Airway epithelial cell (primary cell): ENCODE measurements around the gene ANXA9. TPM values are rescaled to one million over a fixed set of nuclear protein-coding genes. Genes with fewer than 3 reads are reported as not detected.

Experiments
- total RNA-seq: library from RNA; depleted of rRNA; stranded (reverse); fragments of >200 nt; gene quantifications from 2 replicates; pipeline ENCODE4 v1.2.3, GENCODE V29; 2015

The ANXA9 gene, protein sequence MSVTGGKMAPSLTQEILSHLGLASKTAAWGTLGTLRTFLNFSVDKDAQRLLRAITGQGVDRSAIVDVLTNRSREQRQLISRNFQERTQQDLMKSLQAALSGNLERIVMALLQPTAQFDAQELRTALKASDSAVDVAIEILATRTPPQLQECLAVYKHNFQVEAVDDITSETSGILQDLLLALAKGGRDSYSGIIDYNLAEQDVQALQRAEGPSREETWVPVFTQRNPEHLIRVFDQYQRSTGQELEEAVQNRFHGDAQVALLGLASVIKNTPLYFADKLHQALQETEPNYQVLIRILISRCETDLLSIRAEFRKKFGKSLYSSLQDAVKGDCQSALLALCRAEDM
- total RNA-seq: 1.1 and 1.4 TPM in 2 replicates

DNA sequence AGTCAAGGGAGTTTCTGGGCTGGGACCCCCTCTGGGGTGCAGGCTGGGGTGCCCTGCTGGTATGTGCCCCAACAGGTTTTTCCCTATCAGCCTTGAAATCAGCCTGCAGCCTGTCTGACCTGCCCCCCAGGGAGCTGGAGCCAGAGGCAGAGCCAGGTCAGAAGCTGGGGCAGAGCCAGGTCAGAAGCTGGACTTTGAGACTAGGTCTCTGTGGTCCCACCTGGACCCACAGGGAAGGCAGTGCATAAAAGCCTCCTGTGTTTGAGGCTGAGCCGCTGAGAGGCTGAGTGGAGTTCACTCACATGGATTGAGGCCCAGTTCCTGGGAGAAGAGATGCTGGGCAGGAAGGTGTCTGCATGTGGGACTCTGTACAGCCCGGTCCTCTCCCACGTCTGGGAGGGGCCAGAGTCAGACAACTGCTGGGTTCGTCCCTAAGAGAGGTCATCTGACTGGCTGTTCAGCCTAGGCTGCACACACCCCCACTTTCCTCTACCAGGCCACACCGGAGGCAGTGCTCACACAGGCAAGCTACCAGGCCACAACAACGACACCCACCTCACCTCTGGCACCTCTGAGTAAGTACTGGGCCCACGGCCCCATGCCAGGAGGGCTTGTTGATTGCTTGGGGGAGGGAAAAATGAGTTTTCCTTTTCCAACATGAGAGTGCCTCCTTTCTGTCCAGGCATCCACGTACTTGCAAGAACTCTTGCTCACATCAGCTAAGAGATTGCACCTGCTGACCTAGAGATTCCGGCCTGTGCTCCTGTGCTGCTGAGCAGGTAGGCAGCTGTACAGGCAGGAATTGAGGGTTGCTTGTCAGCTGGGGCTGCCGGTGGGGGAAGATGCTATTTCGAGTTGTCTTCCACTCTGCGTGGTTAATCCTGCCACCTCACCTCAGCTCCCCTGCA lies at the start of gene ANXA9:
TSS of gene ANXA9 (plus strand) at position 488 of the 908 bp plus-strand sequence. CDS start 814 bp downstream, outside the sequence.

DNA sequence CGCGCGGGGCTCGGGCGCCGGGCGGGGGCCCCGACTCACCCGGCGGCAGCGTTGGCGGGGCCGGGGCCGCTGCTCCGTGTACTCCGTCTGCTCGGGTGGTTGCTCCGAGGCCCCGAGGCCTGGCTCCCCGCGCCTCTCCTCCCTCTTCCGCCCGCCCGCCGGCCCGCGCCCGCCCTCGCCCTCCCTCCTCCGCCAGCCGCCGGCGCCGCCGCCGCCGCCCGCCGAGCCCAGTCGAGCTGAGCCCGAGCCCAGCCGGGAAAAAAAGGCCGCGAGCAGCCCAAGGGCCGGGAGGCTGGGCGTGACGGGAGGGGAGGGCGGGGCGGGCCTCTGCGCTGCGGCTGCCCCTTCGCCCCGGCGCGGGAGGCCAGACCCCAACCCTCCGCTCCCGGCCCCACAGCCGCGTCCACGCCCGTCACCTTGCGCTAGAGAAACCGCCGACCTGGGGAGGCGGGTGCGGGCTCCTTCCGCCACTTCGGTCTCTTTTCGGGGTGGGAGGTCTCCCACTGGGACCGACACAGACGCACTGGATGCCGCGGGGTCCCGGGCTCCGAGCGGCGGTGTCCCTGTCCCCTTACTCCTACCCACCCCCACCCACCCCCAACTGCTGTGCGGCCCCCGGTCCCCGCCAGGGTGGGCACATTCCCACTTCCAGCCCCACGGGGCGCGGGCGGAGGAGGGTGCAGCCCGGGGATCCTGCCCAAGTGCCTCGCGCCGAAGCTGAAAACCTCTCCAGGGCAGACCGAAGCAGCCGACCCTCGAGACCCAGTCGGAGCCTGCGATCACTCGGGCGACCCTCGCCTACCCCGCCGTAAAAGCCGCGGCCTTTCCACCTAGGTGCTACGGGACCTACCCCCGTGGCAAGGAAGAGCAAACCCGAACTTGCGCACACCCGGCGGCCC lies 7.3 kb upstream of the ANXA9 start, which contains the start of gene CERS2:
TSS of gene CERS2 (minus strand) at position 256 of the 899 bp plus-strand sequence. CDS start 5,745 bp downstream, outside the sequence.

DNA sequence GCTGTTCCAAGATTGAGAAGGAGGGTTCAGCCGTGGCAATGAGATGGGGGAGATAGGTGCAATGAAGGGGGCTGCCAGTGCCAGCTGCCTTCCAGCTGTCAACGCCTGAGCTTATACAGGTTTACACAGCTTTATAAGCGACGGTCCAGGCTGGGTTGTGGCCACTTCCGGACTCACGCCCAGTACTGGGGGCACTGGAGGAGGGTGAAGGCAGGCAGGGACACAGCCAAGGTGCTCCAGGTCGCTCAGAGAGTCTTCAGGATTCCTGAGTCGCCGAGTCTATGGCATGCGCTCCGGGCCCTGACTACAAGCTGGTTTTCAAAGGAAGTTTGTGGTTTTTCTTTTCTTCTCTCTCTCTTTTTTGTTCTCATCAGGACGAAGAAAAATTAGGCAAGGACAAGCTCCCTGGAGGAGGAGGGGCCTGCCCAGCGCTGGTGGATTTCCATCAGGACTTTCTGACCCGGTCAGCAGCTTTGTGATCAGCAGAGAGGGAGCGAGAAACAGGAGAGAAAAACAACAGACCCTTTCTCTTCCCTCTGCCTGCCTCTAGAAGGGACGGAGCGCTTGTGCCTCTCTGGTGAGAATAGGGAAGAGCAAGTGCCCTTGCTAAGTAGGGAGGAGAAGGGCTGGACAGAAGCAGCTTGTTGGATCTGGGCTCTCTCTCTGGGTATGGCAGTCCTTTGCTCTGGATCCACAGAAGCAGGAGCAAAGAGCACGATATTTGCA lies 24.4 kb downstream of the ANXA9 start, which contains the start of gene MINDY1:
TSS of gene MINDY1 (minus strand) at position 576 of the 726 bp plus-strand sequence. CDS start 4,285 bp downstream, outside the sequence.

DNA sequence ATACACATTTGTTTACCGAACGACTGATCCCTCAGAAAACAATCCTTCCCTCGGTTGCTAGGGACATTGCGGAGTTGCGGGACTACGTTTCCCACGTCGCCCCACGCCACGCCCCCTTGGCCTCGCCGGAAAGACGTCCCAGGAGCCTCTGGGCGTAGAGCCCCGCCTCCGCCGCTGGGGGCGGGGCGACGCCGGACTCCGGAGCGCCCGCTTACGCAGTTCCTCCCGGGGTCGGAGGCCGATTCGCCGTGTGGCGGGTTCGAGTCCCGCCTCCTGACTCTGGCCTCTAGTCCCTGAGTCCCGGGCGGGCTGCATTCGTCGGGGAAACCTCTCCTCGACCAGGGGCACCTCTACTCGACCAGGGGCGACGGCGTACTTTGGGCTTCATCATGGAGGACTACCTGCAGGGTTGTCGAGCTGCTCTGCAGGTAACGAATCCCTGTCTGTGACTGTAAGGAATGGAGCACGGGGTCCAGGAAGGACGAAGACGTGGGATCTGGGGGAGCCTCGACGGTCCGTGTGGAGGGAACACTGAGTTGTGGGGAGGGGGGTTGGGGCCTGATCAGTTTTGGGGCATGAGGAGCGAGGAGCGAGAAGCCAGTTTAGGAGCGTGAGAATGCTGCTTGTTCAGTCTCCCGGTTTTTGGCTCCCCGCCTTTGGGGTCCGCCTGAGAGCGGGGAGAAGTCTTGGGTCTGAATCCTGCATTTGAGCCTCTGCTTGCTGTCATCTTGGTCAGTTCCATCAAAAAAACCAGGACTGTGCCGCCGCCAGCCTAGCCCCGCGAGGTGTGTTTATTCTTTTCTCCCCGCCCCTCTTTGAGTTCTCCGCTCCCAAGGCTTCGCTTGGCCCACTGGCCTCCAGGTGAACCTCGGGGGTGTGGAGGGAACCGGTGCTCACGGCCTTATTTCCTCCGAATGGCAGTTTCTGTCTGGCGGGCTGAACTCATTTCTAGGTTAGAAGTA lies 26.4 kb downstream of the ANXA9 start, which contains the start of gene PRUNE1:
TSS of gene PRUNE1 (plus strand) at position 206 of the 962 bp plus-strand sequence. CDS start at position 390, 184 bp downstream.

DNA sequence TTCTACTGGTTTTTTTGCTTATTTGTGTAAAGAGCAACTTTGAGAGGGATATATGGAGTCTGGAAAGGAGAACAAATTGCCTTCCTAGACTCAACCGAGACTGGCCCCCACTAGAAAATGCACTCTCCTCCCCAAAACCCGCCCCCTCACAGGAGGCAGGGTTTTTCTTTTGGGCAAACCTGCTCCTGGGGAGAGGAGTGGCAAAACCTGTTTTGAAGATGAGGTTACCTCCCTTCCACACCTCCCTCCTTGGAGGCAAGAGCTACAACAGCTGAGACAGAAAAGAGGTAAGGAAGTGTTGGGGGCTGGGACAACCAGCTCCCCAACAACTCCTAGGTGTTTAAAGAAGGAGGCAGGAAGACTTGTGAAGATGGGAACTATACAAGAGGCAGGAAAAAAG lies 54.3 kb downstream of the ANXA9 start, which contains the start of gene BNIPL:
TSS of gene BNIPL (plus strand) at position 231 of the 400 bp plus-strand sequence. CDS start at position 371, 140 bp downstream.

Other genes with a start within 250 kb of the ANXA9 start
- 3.4 and 6.2 TPM in 2 replicates for gene CTSS, start 216.5 kb upstream of the ANXA9 start, total RNA-seq
- 0.79 and 1.9 TPM in 2 replicates for gene CTSK, start 174.0 kb upstream of the ANXA9 start, total RNA-seq
- 12.9 and 19.6 TPM in 2 replicates for gene ARNT, start 105.7 kb upstream of the ANXA9 start, total RNA-seq
- not detected in 2 replicates for gene CTXND2, start 95.2 kb upstream of the ANXA9 start, total RNA-seq
- gene SETDB1, start 55.9 kb upstream of the ANXA9 start, total RNA-seq: 19.0 and 23.6 TPM in 2 replicates
- 53.4 and 84.1 TPM in 2 replicates for gene CERS2, start 7.5 kb upstream of the ANXA9 start, total RNA-seq
- gene MINDY1, start 24.6 kb downstream of the ANXA9 start, total RNA-seq: 10.5 and 18.4 TPM in 2 replicates
- 10.8 and 17.1 TPM in 2 replicates for gene PRUNE1, start 26.2 kb downstream of the ANXA9 start, total RNA-seq
- gene BNIPL, start 54.3 kb downstream of the ANXA9 start, total RNA-seq: 27.9 and 30.5 TPM in 2 replicates
- 0.84 and 1.1 TPM in 2 replicates for gene C1orf56, start 65.5 kb downstream of the ANXA9 start, total RNA-seq
- 105 and 116 TPM in 2 replicates for gene CDC42SE1, start 77.3 kb downstream of the ANXA9 start, total RNA-seq
- gene MLLT11, start 78.1 kb downstream of the ANXA9 start, total RNA-seq: 17.5 and 20.9 TPM in 2 replicates
- gene GABPB2, start 88.5 kb downstream of the ANXA9 start, total RNA-seq: 4.3 and 6.0 TPM in 2 replicates
- gene SEMA6C, start 164.3 kb downstream of the ANXA9 start, total RNA-seq: 0.46 and 1.2 TPM in 2 replicates
- gene TNFAIP8L2, start 174.4 kb downstream of the ANXA9 start, total RNA-seq: not detected in 2 replicates
- gene LYSMD1, start 183.6 kb downstream of the ANXA9 start, total RNA-seq: 7.2 and 9.7 TPM in 2 replicates
- 24.1 and 26.5 TPM in 2 replicates for gene SCNM1, start 183.9 kb downstream of the ANXA9 start, total RNA-seq
- not detected in 2 replicates for gene TMOD4, start 193.7 kb downstream of the ANXA9 start, total RNA-seq
- gene VPS72, start 207.9 kb downstream of the ANXA9 start, total RNA-seq: 40.7 and 59.0 TPM in 2 replicates
- 35.0 and 55.4 TPM in 2 replicates for gene PIP5K1A, start 216.3 kb downstream of the ANXA9 start, total RNA-seq